ENCODE results near the gene RBMS3. TPM values are rescaled to one million over a fixed set of nuclear protein-coding genes. Genes with fewer than 3 reads are reported as not detected.

RBMS3 gene
- total and polyA plus RNA-seq, 2 experiments from 2014 or later: 3.2 to 7.4 TPM

DNA sequence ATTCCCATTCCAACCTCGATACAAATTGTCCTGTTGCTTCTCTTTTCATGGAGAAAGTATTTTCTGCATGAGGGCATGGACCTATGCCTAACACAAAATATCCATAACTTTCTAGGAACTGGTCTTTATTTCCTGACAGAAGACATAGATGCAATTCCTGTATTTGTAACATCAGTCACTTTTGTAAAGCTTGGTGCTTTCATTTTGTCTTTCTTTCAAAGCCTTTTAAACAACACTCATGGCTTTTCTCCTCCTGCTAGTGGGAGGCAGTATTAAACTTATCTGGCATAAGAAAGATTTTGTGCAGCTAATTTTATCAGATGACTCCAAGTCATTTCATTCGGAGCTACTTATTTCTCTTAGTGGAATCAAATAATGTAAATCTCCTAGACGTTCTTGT is 616.0 kb downstream of the RBMS3 start:
- Histone ChIP-seq H2AFZ (no peak overlapping the region), H3K79me2 (replicated peaks; ENCODE audit: insufficient read depth) (no peaks in the 10 kb centered on the region), H3K27me3 (ENCODE audit: insufficient read depth) (no peaks in the 10 kb centered on the region), H4K20me1 (replicated peaks; ENCODE audit: insufficient read depth) (no peaks in the 10 kb centered on the region), H3K4me1 (ENCODE audit: insufficient read depth) (no peaks in the 10 kb centered on the region), H3K4me3 (no peak overlapping the region), H3K4me2 (no peak overlapping the region), H3K27ac (ENCODE audit: low read depth) (no peak overlapping the region), H3K36me3 (ENCODE audit: insufficient read depth) (no peaks in the 10 kb centered on the region), H3F3A (replicated peaks; ENCODE audit: low read depth) (no peaks in the 10 kb centered on the region), H3K9me2 (ENCODE audit: insufficient read depth) (no peaks in the 10 kb centered on the region; the same call in 1 of the 2 replicates)
- no peak overlapping the region for H3K27ac Mint-ChIP-seq
- no peak overlapping the region for H3K4me3 Mint-ChIP-seq
- peaks cover 5% of the 10 kb centered on the region; the same call in 2 of the 3 replicates for H3K4me1 Mint-ChIP-seq
- H3K27me3 Mint-ChIP-seq (ENCODE audit: insufficient read depth, low read depth, poor library complexity): no peaks in the 10 kb centered on the region
- no peak for DNase-seq (ENCODE audit: low spot score)
- ATAC-seq: no peak
- no peak for TF ChIP-seq STAT1 (IDR thresholded peaks at IDR 0.05; ENCODE audit: unreplicated experiment)
- TF ChIP-seq REST (IDR thresholded peaks at IDR 0.05; ENCODE audit: unreplicated experiment): no peak
- TF ChIP-seq POLR2AphosphoS5 (IDR thresholded peaks at IDR 0.05; ENCODE audit: low read depth): no peak
- no peaks in the 10 kb centered on the region for H3K9me3 Mint-ChIP-seq
- no peaks in the 10 kb centered on the region for H3K36me3 Mint-ChIP-seq (ENCODE audit: low read depth)

- Histone ChIP-seq H3K79me2 (replicated peaks; ENCODE audit: insufficient read depth) (no peaks in the 10 kb centered on the region), H3K9me2 (ENCODE audit: insufficient read depth) (no peaks in the 10 kb centered on the region; the same call in 1 of the 2 replicates), H3K4me1 (ENCODE audit: insufficient read depth) (no peaks in the 10 kb centered on the region), H3K27ac (ENCODE audit: low read depth) (no peak overlapping the region), H2AFZ (no peak overlapping the region), H3K4me3 (no peak overlapping the region), H3K27me3 (ENCODE audit: insufficient read depth) (no peaks in the 10 kb centered on the region), H3K36me3 (ENCODE audit: insufficient read depth) (no peaks in the 10 kb centered on the region), H4K20me1 (replicated peaks; ENCODE audit: insufficient read depth) (no peaks in the 10 kb centered on the region), H3F3A (replicated peaks; ENCODE audit: low read depth) (no peaks in the 10 kb centered on the region), H3K4me2 (no peak overlapping the region)
- Mint-ChIP-seq H3K9me3 (no peaks in the 10 kb centered on the region), H3K27ac (no peak overlapping the region), H3K4me1 (peaks cover 5% of the 10 kb centered on the region; the same call in 2 of the 3 replicates), H3K36me3 (ENCODE audit: low read depth) (no peaks in the 10 kb centered on the region), H3K27me3 (ENCODE audit: insufficient read depth, low read depth, poor library complexity) (no peaks in the 10 kb centered on the region), H3K4me3 (no peak overlapping the region)
- no peak for DNase-seq (ENCODE audit: low spot score)
- no peak for ATAC-seq
- TF ChIP-seq EZH2phosphoT487 (IDR thresholded peaks at IDR 0.05; ENCODE audit: unreplicated experiment): no peak
- TF ChIP-seq NANOG (IDR thresholded peaks at IDR 0.05; ENCODE audit: borderline replicate concordance): no peak
- TF ChIP-seq, protein P1, sequence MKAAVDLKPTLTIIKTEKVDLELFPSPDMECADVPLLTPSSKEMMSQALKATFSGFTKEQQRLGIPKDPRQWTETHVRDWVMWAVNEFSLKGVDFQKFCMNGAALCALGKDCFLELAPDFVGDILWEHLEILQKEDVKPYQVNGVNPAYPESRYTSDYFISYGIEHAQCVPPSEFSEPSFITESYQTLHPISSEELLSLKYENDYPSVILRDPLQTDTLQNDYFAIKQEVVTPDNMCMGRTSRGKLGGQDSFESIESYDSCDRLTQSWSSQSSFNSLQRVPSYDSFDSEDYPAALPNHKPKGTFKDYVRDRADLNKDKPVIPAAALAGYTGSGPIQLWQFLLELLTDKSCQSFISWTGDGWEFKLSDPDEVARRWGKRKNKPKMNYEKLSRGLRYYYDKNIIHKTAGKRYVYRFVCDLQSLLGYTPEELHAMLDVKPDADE (IDR thresholded peaks at IDR 0.05): no peak
- no peak for TF ChIP-seq EZH2 (IDR thresholded peaks at IDR 0.05; ENCODE audit: low read depth, unreplicated experiment)
- TF ChIP-seq POLR2AphosphoS5 (IDR thresholded peaks at IDR 0.05; ENCODE audit: low read depth): no peak
- TF ChIP-seq, protein P2, sequence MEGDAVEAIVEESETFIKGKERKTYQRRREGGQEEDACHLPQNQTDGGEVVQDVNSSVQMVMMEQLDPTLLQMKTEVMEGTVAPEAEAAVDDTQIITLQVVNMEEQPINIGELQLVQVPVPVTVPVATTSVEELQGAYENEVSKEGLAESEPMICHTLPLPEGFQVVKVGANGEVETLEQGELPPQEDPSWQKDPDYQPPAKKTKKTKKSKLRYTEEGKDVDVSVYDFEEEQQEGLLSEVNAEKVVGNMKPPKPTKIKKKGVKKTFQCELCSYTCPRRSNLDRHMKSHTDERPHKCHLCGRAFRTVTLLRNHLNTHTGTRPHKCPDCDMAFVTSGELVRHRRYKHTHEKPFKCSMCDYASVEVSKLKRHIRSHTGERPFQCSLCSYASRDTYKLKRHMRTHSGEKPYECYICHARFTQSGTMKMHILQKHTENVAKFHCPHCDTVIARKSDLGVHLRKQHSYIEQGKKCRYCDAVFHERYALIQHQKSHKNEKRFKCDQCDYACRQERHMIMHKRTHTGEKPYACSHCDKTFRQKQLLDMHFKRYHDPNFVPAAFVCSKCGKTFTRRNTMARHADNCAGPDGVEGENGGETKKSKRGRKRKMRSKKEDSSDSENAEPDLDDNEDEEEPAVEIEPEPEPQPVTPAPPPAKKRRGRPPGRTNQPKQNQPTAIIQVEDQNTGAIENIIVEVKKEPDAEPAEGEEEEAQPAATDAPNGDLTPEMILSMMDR (conservative IDR thresholded peaks at IDR 0.05; ENCODE audit: low read depth in 2 of 2): no peak
- no peak for TF ChIP-seq JUNB (IDR thresholded peaks at IDR 0.05; ENCODE audit: unreplicated experiment)
- TF ChIP-seq ZNF331 (CRISPR knock-in tag; IDR thresholded peaks at IDR 0.05; ENCODE audit: low read depth): no peak
- no peak for TF ChIP-seq STAT1 (IDR thresholded peaks at IDR 0.05; ENCODE audit: unreplicated experiment)
- no peak for TF ChIP-seq REST (IDR thresholded peaks at IDR 0.05; ENCODE audit: unreplicated experiment)
- no peak for TF ChIP-seq CREB1 (CRISPR knock-in tag; IDR thresholded peaks at IDR 0.05; ENCODE audit: low read depth)
These were observed 617.5 kb downstream of the RBMS3 start for GRCh38 chr3:29898171-29898965.
